Hematopoietic multipotent progenitor cell treated with erythropoietin and hydrocortisone succinate and interleukin-3 and kit ligand, for 15 days (in vitro differentiated cells): ENCODE measurements around the gene EMID1.

Experiments used
- DNase-seq: peaks from one replicate; pipeline ENCODE4 v3.0.0-alpha.2; 2015; ENCODE audit warnings: low spot score

Gene EMID1

GRCh38 chr22:29298641-29299040 is 92.9 kb downstream of the EMID1 start:
- DNase-seq, result no peak

- no peak for DNase-seq
Observed at GRCh38 chr22:29299136-29299900, 93.6 kb downstream of the EMID1 start.

GRCh38 chr22:29300467-29300806 is 94.7 kb downstream of the EMID1 start:
- DNase-seq, result no peak

- no peak for DNase-seq
Observed at GRCh38 chr22:29300807-29301601, 95.3 kb downstream of the EMID1 start.

GRCh38 chr22:29301716-29302401 is 96.2 kb downstream of the EMID1 start:
- DNase-seq, result no peak

GRCh38 chr22:29302402-29302680 is 96.6 kb downstream of the EMID1 start:
- no peak for DNase-seq

GRCh38 chr22:29302681-29303465 is 97.2 kb downstream of the EMID1 start:
- DNase-seq, result no peak

GRCh38 chr22:29305836-29306174 is 100.1 kb downstream of the EMID1 start:
- DNase-seq, result no peak

- DNase-seq, result peak; percentile 77
Observed at GRCh38 chr22:29306175-29306834, 100.6 kb downstream of the EMID1 start, which contains the start of gene GAS2L1. Gene GAS2L1 (plus strand): TSS chr22:29306650. CDS start chr22:29308106, 1,456 bp downstream.

GRCh38 chr22:29306835-29307595 is 101.3 kb downstream of the EMID1 start:
- DNase-seq, result peak; percentile 70

GRCh38 chr22:29307596-29308147 is 102.0 kb downstream of the EMID1 start:
- DNase-seq, result peak; percentile 34

- DNase-seq, result no peak
Observed at GRCh38 chr22:29308148-29308790, 102.6 kb downstream of the EMID1 start.

- peak; percentile 32 for DNase-seq
Observed at GRCh38 chr22:29308791-29309262, 103.1 kb downstream of the EMID1 start.
